ENCODE data around the gene PRSS38. TPM values are rescaled to one million over a fixed set of nuclear protein-coding genes. Genes with fewer than 3 reads are reported as not detected.

The PRSS38 gene
- total and polyA plus RNA-seq, 2 donors (not counting 3 experiments of a cell fraction or from before 2014, with no cell fraction given), result not detected

DNA sequence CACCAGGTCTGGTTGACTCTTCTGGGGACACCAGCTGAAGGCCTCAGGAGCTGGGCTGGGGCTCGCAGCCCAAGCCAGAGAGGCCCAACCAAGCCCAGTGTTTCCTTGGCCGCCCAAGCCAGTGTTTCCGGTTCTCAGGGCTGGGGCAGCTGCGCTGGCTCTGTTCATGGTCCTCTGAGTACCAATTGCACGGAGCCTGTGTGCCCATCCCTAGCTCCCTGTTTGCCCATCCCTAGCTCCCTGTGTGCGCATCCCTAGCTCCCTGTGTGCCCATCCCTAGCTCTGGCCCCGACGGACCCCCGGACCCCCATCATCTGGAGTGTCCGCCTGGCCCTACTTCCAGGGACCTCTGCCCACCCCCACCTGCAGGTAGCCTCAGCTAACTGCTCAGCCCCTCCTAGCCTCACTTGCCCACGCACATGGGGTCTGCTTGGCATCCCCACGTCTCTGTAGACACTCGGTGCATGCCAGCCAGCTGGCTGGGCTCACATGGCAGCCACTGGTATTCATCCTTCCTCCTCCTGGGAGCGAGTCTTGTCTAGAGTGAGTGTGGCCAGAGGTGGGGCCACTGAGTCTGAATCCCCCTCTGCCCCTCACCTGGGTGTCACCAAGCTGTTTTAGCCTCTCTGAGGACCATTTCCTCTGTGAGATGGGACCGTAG is 68.3 kb downstream of the PRSS38 start:
- intact Hi-C loops (cut with micrococcal nuclease) (no loop called here), dilution Hi-C loops (cut with MboI; ENCODE audit: extremely low pct_ligation_motif_present, low sequenced_read_pairs) (no loop called here)
- TF ChIP-seq POLR2AphosphoS5 (IDR thresholded peaks at IDR 0.05; ENCODE audit: insufficient read depth, low read depth, low read length), result no peak
- no peak for TF ChIP-seq FOS (IDR thresholded peaks at IDR 0.05; ENCODE audit: borderline replicate concordance, insufficient read depth, low read length)
- no peak for TF ChIP-seq JUN (IDR thresholded peaks at IDR 0.05; ENCODE audit: borderline replicate concordance, insufficient read depth, insufficient read length, low read depth)
- TF ChIP-seq, protein P1, sequence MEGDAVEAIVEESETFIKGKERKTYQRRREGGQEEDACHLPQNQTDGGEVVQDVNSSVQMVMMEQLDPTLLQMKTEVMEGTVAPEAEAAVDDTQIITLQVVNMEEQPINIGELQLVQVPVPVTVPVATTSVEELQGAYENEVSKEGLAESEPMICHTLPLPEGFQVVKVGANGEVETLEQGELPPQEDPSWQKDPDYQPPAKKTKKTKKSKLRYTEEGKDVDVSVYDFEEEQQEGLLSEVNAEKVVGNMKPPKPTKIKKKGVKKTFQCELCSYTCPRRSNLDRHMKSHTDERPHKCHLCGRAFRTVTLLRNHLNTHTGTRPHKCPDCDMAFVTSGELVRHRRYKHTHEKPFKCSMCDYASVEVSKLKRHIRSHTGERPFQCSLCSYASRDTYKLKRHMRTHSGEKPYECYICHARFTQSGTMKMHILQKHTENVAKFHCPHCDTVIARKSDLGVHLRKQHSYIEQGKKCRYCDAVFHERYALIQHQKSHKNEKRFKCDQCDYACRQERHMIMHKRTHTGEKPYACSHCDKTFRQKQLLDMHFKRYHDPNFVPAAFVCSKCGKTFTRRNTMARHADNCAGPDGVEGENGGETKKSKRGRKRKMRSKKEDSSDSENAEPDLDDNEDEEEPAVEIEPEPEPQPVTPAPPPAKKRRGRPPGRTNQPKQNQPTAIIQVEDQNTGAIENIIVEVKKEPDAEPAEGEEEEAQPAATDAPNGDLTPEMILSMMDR (IDR thresholded peaks at IDR 0.05; ENCODE audit: extremely low read depth in 1 of 2, insufficient read depth in 1 of 2, low read depth in 1 of 2, low read length in 2 of 2), result no peak
- TF ChIP-seq, protein P2, sequence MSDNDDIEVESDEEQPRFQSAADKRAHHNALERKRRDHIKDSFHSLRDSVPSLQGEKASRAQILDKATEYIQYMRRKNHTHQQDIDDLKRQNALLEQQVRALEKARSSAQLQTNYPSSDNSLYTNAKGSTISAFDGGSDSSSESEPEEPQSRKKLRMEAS (IDR thresholded peaks at IDR 0.05; ENCODE audit: insufficient read depth, insufficient read length), result no peak
- no peak for TF ChIP-seq EZH2 (IDR thresholded peaks at IDR 0.05; ENCODE audit: borderline replicate concordance, low read depth, low read length, severe bottlenecking)
- no peak for TF ChIP-seq MYC (IDR thresholded peaks at IDR 0.05; ENCODE audit: low read depth, low read length)
- no peak for TF ChIP-seq POLR2A (IDR thresholded peaks at IDR 0.05; ENCODE audit: low read depth, low read length)
- TF ChIP-seq GATA2 (IDR thresholded peaks at IDR 0.05; ENCODE audit: insufficient read depth, insufficient read length, low read depth, low read length), result no peak
- H2AFZ ChIP-seq (ENCODE audit: low read depth, low read length), result no peak overlapping the region
- no TSS peak for BruUV-seq (replicated peaks)
- H3K36me3 ChIP-seq (ENCODE audit: control insufficient read depth in 2 of 2, extremely low read depth in 1 of 2, insufficient read depth in 2 of 2, low read length in 2 of 2), result no peaks in the 10 kb centered on the region
- no peak overlapping the region for H3K9ac ChIP-seq (replicated peaks; ENCODE audit: extremely low read depth, insufficient read depth, low read length)
- H3K4me1 ChIP-seq (ENCODE audit: control insufficient read depth, extremely low read depth, insufficient read depth, low read length), result no peaks in the 10 kb centered on the region
- H4K20me1 ChIP-seq (replicated peaks; ENCODE audit: control insufficient read depth, extremely low read depth, insufficient read depth, low read length), result no peaks in the 10 kb centered on the region
- ChIA-PET POLR2A (no interaction called here), CTCF (no interaction called here)
- H3K4me3 ChIP-seq (replicated peaks in 1 of 3; ENCODE audit: insufficient read depth in 1 of 3, low read depth in 1 of 3, low read length in 3 of 3), result no peak overlapping the region
- no peaks in the 10 kb centered on the region for H3K9me1 ChIP-seq (replicated peaks; ENCODE audit: control insufficient read depth, extremely low read depth, insufficient read depth, low read length)
- FAIRE-seq (no peak), DNase-seq (ENCODE audit: low read depth, low spot score) (no peak)
- no peaks in the 10 kb centered on the region for H3K79me2 ChIP-seq (ENCODE audit: control insufficient read depth, insufficient read depth, low read length)
- no peaks in the 10 kb centered on the region for H3K9me3 ChIP-seq (replicated peaks; ENCODE audit: control insufficient read depth, insufficient read depth, low read length)
- no peak overlapping the region for H3K27ac ChIP-seq (ENCODE audit: insufficient read depth, low read depth, low read length)
- H3K27me3 ChIP-seq (ENCODE audit: control insufficient read depth in 2 of 2, insufficient read depth in 2 of 2, low read length in 2 of 2), result peaks cover 3 to 4% of the 10 kb centered on the region in 2 experiments
- H3K4me2 ChIP-seq (ENCODE audit: insufficient read depth, low read length), result no peak overlapping the region
